T-helper 17 cell (primary cell): Measurements from ENCODE around the gene HCFC1. TPM values are rescaled to one million over a fixed set of nuclear protein-coding genes. Genes with fewer than 3 reads are reported as not detected.
A peak's percentile ranks its signal among the peaks of the same experiment; 100 is the strongest.

Source experiments
- ATAC-seq: fragments of 150-1000 bp; cut with Tn5 transposase; 2 replicates; pipeline ENCODE4 v1.10.0; 2021; ENCODE audit warnings: mild to moderate bottlenecking, moderate library complexity
- DNase-seq, 3 donors: peaks; one replicate each; pipeline versions ENCODE4 v3.0.0 to v3.0.0-alpha.2; 2020 to 2021
- H3K9me3 ChIP-seq: one replicate; pipeline ENCODE4 v1.7.0; 2013; ENCODE audit warnings: low read length, mild to moderate bottlenecking; ENCODE audit not compliant: control insufficient read depth, poor library complexity, severe bottlenecking
- H3K27ac Mint-ChIP-seq: one replicate; pipeline ENCODE4 v1.8.0; 2022; ENCODE audit warnings: mild to moderate bottlenecking, moderate library complexity, mixed read lengths
- H3K27me3 Mint-ChIP-seq: one replicate; pipeline ENCODE4 v1.8.0; 2022; ENCODE audit warnings: mixed read lengths
- H3K36me3 Mint-ChIP-seq: one replicate; pipeline ENCODE4 v1.8.0; 2022; ENCODE audit warnings: low read depth, mixed read lengths
- H3K4me1 Mint-ChIP-seq: one replicate; pipeline ENCODE4 v1.8.0; 2022; ENCODE audit warnings: mild to moderate bottlenecking, mixed read lengths
- H3K4me3 Mint-ChIP-seq: one replicate; pipeline ENCODE4 v1.8.0; 2022; ENCODE audit warnings: mild to moderate bottlenecking, moderate library complexity, mixed read lengths
- total RNA-seq, 4 donors: library from RNA in 2 of 4; stranded (reverse) in 2 of 4; gene quantifications; one replicate each; pipeline ENCODE4 v1.2.3 and lab custom pipeline; 2022 to 2026

HCFC1 gene
- 10 to 100 TPM; 65.7 to 65.8 TPM for total RNA-seq
- 87.8 to 120 reads per million in 2 donors for total RNA-seq (lab: John Stamatoyannopoulos, UW)

DNA sequence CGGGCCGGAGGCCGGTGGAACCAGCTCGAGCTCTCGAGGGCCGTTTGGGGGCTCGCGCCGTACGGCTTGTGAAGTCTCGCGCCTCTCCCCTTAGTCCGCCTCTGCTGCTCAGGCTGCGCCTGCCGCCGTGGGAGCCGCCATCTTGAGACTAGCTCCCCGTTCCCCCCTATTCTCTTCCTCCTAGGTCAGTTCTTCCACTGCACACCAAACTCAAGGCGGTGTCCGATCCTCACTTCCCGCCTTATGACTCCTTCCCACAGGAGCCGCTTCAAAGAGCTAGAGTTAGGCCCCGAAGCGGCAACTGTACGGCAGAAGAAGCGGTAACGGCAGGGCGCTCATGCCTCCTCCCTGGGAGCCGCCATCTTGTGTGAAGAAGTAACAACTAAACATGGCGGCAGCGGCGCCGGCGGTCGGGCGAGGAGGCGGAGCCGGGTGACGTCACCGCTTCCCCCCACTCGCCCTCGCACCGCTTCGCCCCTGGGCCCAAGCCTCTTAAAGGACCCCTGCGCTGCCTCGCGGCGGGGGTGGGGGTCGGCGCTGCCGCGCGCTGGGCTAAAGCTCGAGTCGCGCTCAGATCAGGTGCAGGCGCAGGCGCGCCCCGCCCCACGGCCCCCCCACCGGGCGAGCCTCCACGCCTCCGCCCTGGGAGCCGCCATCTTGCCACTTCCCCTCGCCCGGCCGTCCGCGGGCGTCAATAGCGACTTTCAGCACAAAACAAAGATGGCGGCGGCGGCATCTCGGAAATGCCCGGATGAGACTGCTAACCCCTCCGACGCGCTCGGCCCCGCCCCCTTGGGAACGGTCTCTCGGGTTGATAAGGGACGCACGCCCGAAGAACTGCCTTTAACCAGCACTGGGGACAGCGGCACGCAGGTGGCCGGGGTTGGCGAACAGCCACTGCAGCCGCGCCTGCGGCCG lies at the start of gene HCFC1:
TSS of gene HCFC1 (minus strand) at position 369 of the 918 bp plus-strand sequence. CDS start 978 bp downstream, outside the sequence.
- Mint-ChIP-seq H3K27ac (peak within 1 kb of the TSS; percentile 99), H3K27me3 (no peaks in the 10 kb centered on the region), H3K4me3 (peak within 1 kb of the TSS; percentile 99), H3K4me1 (peaks cover 25% of the 10 kb centered on the region), H3K36me3 (peaks cover 2% of the 10 kb centered on the region)
- DNase-seq (peak; percentile 76 to 85 (median 79)), ATAC-seq (peak; percentile 54)
- H3K9me3 ChIP-seq: no peaks in the 10 kb centered on the region

DNA sequence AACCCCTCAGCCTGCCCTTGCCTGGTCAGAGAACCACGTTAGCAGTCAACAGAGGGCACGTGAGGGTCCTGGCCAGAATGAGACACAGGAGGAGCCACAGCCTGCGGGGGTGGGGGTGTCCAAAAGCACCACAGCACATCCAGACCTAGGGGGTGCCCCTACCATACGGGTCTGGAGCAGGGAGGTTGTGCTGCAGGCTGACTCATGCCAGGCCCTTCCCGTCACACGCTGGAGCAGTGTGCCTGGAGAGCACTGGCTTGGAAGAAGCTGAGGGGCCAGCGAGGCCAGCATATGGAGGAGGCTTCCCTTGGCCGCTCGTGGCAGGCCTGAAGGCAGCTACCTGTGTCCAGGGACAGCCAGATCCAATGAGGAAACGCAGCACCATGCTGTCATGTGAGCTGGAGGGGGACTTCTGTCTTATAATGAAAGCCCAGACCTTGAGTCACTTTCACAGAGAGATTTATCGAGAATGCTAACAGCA lies 49.6 kb upstream of the HCFC1 start:
- no peak for ATAC-seq
- Mint-ChIP-seq H3K4me3 (peak overlapping the region; percentile 90), H3K4me1 (peaks cover 6% of the 10 kb centered on the region), H3K27me3 (no peaks in the 10 kb centered on the region), H3K36me3 (no peaks in the 10 kb centered on the region), H3K27ac (peak overlapping the region; percentile 88)
- peak in 1 of 3 donors; percentile 17 for DNase-seq
- H3K9me3 ChIP-seq: no peaks in the 10 kb centered on the region

DNA sequence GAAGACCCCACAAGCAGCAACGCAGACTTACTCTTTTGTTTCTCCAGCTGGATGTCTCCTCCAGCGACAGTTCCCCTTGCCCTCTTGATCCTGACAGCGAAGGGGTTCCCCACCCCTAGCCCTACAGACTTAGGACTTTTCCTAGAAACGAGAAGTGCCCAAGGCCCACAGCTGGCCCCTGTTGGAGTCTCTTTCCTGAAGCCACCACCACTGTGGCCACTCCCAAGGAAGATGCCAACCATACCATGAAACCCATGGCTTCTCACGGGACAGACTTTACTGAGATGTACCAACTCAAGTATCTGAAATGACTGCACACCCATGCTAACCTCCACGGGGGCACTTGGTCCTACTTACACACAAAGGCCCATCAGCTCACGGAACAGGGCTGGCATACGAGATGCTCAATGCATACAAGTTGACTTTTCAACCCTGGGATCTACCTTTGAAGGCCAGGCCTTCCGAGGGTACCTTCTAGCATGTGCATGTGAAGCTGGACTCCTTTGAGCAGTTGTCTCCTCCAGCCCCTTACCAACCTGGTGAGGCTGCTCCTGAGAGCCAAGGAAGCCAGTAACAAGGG lies 49.0 kb upstream of the HCFC1 start:
- H3K27ac Mint-ChIP-seq: peak overlapping the region; percentile 88
- no peak for DNase-seq
- ATAC-seq: no peak

DNA sequence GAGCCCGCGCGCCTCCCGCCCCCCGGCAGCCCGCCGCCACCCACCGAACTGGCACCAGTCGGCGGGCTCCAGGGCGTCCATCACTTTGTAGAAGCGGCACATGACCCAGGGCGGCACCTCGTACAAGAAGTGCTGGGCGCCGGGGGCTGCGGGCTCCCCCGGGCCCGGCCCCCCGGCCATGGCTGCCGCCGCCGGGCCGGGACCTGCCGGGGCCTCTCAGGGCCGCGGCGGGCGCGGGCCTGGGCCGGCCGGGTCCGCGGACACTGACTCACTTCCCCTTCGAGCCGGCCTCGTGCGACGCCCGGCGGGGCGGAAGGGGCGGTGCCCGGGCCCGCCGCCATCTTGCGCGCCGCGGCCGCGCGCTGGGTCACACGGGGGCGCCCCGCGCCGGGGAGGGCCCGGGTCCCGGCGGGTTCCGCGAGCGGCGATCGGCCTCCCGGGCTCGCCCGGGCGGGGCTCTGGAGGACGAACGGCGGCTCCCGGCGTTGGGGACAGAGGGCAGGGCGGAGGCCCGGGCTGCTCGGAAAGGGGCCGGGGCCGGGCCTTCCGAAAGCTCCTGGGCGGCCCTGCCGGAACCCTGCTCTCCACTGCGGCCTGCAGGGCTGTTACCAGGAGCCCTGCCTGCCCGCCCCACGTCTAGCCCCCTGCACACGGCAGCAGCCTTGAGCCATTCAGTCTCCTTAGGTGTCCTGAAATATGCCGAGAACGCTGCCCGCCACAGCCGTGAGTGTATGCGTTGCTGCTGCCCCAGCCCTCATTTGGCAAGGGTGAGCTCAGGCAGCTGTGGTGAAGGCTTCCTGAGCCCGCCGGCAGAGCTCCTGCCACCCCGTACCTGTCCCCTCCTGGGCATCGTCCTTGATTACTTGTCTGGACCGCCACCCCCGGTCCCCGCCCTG lies 48.3 kb upstream of the HCFC1 start, which contains the start of gene IRAK1:
TSS of gene IRAK1 (minus strand) at position 270 of the 896 bp plus-strand sequence. CDS start at position 180, 90 bp downstream.
- ATAC-seq: peak; percentile 79
- peaks cover 10% of the 10 kb centered on the region for H3K4me1 Mint-ChIP-seq

More for the DNA sequence above, 49.0 kb upstream of the HCFC1 start:
- Mint-ChIP-seq H3K4me1 (peaks cover 9% of the 10 kb centered on the region), H3K4me3 (peak overlapping the region; percentile 90), H3K27me3 (no peaks in the 10 kb centered on the region), H3K36me3 (no peaks in the 10 kb centered on the region)
- no peaks in the 10 kb centered on the region for H3K9me3 ChIP-seq

DNA sequence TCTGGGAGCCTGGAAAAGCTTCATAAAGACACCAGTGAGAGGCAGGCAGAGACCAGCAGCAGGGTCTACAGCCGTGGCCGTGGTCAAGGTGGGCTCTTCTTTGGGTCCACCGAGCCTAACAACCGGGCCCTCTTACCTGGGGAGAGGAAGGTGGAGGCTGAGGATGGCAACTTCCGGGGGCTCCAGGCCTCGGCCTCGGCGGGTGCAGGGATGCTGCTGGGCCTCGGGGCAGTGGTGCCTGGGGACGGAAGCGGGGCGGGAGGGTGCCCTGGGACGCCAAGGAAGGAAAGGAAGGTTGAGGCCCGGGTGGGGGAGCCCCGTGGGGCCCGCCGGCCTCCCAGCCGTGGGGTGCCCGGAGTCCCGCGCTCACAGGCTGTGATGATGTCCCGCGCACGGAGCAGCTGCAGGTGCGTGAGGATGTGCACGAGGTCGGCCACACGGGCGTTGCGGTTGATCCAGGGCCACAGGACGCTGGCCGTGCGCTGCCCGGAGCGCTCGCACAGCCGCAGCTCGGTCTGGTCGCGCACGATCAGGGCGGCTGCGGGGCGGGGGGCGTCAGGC lies 47.5 kb upstream of the HCFC1 start:
- Mint-ChIP-seq H3K27me3 (no peaks in the 10 kb centered on the region), H3K27ac (peak overlapping the region; percentile 83), H3K4me3 (peak overlapping the region; percentile 92), H3K36me3 (no peaks in the 10 kb centered on the region), H3K4me1 (peaks cover 13% of the 10 kb centered on the region)
- DNase-seq (no peak), ATAC-seq (peak; percentile 7)
- no peaks in the 10 kb centered on the region for H3K9me3 ChIP-seq

More for the DNA sequence above, 48.3 kb upstream of the HCFC1 start, which contains the start of gene IRAK1:
- Mint-ChIP-seq H3K27me3 (no peaks in the 10 kb centered on the region), H3K36me3 (no peaks in the 10 kb centered on the region), H3K27ac (peak within 1 kb of the TSS; percentile 88), H3K4me3 (peak within 1 kb of the TSS; percentile 92)
- no peaks in the 10 kb centered on the region for H3K9me3 ChIP-seq
- peak; percentile 18 to 54 (median 51) for DNase-seq

DNA sequence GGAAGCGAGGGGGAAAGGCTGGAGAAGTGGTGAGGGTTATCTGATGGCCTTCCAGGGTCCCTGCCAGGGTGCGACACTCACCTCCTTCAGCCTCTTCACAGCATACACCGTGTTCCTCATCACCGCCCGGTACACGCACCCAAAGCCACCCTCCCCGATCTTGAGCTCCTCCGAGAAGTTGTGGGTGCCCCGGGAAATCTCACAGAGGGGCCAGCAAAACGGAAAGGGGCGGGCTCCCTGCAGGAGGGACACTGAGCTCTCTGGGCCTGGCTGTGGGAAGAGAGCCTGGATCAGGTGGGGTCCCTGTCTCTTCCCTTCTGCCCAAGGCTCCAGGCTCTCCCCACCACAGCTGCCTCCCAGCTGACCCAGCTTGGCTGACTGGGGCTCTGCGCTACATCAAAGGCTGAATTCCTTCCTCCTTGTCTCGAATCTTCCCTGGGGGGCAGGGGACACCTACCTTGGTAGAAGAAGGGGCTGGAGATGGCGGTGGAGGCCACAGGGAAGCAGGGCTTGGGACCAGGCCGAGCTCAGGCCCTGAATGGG lies 47.0 kb upstream of the HCFC1 start:
- no peaks in the 10 kb centered on the region for H3K9me3 ChIP-seq
- H3K4me1 Mint-ChIP-seq: peaks cover 15% of the 10 kb centered on the region
- peak overlapping the region; percentile 92 for H3K4me3 Mint-ChIP-seq
- no peaks in the 10 kb centered on the region for H3K36me3 Mint-ChIP-seq
- no peaks in the 10 kb centered on the region for H3K27me3 Mint-ChIP-seq
- DNase-seq (no peak), ATAC-seq (no peak)
- peak overlapping the region; percentile 83 for H3K27ac Mint-ChIP-seq

DNA sequence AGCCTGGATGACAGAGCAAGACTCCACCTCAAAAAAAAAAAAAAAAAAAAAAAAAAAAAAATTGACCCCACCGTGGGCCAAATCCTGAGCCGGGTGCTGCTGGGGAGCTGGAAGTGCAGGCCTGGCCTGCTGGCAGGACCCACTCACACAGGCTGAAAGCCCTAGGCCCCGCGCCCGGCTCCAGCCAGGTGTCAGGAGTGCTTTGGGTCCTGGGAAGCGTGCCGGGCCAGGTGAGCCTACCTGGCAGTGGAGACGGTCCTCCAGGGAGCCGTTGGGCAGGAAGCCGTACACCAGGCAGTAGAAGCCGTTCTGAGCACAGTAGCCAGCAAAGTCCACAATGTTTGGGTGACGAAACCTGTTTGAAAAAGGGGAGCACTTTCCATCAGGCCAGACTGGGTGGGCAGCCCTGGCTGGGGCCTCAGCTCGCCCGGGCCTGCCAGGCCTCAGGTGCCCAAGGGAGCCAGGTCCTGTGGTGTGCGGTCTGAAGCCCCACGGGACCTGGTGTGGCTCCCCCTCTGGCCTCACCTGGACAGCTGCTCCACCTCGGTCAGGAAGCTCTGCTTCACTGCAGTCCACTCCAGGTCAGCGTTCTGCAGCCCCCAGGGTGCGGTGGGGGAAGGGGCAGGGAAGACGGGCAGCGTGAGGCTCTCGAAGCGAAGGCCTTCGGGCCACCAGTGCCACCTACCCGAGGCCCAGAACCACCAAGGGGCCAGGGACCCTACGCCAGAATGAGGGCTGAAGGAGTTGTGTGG lies 46.3 kb upstream of the HCFC1 start:
- Mint-ChIP-seq H3K36me3 (no peaks in the 10 kb centered on the region), H3K4me1 (peaks cover 13% of the 10 kb centered on the region), H3K4me3 (peak overlapping the region; percentile 92), H3K27ac (peak overlapping the region; percentile 83), H3K27me3 (no peaks in the 10 kb centered on the region)
- DNase-seq (no peak), ATAC-seq (no peak)
- no peaks in the 10 kb centered on the region for H3K9me3 ChIP-seq

DNA sequence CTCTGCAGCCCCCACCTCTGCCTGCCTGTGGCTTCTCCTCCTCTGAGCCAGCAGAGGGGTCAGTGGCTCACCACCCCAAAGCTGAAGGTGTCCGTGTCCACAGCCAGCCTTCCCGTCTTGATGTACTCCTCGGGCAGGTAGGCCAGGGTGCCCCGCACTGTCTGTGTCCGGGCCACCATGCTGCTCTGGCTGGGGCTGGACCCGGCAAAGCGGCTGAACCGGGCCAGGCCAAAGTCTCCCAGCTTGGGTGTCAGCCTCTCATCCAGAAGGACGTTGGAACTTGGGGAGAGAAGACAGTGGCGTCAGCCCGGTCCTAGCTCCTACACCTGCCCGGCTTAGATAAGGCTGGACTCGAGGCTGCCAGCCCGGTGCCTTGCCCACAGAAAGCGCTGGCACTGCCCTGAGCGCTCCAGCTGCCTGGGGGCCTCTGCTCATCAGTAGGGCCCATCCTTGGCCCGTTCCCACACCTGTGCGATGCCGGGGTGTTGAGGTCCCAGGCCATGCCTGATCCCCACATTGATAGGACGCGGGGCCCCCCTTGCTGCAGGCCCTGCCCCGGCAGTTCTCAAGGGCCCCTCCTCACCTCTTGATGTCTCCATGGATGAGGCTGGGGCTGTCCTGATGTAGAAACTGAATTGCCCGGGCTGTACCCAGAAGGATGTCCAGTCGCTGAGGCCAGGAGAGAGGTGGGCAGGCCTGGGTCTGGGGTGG lies 44.9 kb upstream of the HCFC1 start:
- ATAC-seq: no peak
- H3K9me3 ChIP-seq: no peaks in the 10 kb centered on the region
- H3K27me3 Mint-ChIP-seq: no peaks in the 10 kb centered on the region
- H3K27ac Mint-ChIP-seq: no peak overlapping the region
- DNase-seq: no peak
- peaks cover 13% of the 10 kb centered on the region for H3K4me1 Mint-ChIP-seq
- no peak overlapping the region for H3K4me3 Mint-ChIP-seq
- H3K36me3 Mint-ChIP-seq: no peaks in the 10 kb centered on the region

DNA sequence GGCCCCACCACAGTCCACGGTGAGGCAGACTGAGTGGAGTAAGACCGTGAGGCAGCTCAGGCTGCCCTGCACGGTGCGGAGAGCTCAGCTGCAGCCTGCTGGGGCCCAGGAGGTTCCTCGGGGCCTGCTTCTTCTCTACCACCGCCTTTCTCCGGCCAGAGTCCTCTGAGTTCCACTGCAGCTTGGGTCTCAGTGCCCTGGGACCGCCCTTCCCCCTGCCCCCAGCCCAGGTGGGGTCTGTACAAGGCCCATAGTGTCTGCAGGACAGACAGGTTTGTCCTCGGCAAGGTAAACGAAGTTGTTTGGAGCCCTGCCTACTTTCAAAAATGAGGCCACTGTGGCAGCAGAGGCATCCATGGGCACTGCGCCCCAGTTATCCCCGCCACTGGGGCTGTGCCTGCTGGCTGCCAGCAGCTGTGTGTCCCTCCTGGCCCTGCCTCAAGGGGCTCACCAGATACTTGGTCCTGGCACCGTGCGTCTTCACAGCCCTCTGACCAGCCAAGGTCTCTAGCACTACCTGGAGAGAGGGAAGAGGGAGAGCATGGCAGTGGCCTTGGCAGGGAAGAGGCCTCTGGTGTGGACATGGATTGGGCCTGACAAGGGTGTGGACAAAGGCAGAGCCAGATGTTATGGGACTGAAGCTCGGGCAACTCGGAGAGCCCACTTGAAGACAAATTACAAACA lies 44.1 kb upstream of the HCFC1 start:
- H3K4me3 Mint-ChIP-seq: no peak overlapping the region
- H3K36me3 Mint-ChIP-seq: no peaks in the 10 kb centered on the region
- H3K27me3 Mint-ChIP-seq: no peaks in the 10 kb centered on the region

DNA sequence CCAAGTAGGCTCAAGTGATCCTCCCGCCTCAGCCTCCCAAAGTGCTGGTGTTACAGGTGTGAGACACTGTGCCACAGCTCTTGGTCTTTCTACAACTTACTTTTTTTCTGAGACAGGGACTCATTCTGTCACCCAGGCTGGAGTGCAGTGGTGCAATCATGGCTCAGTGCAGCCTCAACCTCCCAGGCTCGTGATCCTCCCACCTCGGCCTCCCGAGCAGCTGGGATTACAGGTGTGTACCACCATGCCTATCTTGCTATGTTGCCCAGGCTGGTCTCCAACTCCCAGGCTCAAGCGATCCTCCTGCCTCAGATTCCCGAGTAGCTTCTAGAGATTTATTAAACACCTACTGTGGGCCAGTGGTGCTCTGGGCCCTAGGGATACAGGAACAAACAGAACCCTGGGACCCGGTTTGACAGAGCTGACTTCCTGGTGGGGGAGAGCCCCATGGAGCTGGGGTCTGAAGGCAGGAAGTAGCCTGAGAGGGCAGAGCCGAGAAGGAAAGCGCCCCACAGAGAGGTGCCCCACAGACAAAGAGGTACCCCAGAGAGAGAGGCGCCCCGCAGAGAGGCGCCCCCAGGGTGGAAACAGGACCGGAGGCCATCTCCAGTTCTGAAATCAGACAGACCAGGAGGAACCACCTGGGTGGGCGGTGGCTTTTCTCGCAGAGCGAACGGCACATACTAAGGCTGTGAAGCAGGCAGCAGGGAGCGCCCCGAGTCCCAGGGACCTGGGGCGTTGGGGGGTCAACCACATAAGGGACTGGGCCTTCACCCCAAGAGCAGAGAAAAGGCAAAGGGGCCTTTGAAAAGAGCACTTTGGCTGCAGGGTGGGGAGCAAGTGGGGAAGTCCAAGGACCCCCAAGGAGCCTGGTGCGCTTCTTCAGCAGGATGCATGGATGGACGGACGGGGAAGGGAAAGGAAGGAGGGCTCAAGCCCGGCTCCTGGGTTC lies 43.1 kb upstream of the HCFC1 start:
- Mint-ChIP-seq H3K4me3 (no peak overlapping the region), H3K27me3 (no peaks in the 10 kb centered on the region), H3K4me1 (peaks cover 10% of the 10 kb centered on the region), H3K36me3 (no peaks in the 10 kb centered on the region), H3K27ac (peak overlapping the region; percentile 32)
- DNase-seq: no peak
- H3K9me3 ChIP-seq: no peaks in the 10 kb centered on the region
- no peak for ATAC-seq

More for the DNA sequence above, 44.1 kb upstream of the HCFC1 start:
- ATAC-seq (no peak), DNase-seq (no peak)
- no peaks in the 10 kb centered on the region for H3K9me3 ChIP-seq
- Mint-ChIP-seq H3K4me1 (peaks cover 13% of the 10 kb centered on the region), H3K27ac (peak overlapping the region; percentile 68)
